Progenitor cell of endocrine pancreas (in vitro differentiated cells): ENCODE data around the gene MTMR10. TPM values are rescaled to one million over a fixed set of nuclear protein-coding genes. Genes with fewer than 3 reads are reported as not detected.

Experiments
- DNase-seq: peaks from one replicate; pipeline ENCODE4 v3.0.0; 2021; ENCODE audit warnings: low spot score; ENCODE audit not compliant: unreplicated experiment
- H3K27ac Mint-ChIP-seq: 2 replicates; pipeline ENCODE4 v1.8.0; 2021; ENCODE audit warnings: mild to moderate bottlenecking, moderate library complexity, mixed read lengths
- H3K27me3 Mint-ChIP-seq: 2 replicates; pipeline ENCODE4 v1.8.0; 2021; ENCODE audit warnings: mixed read lengths
- H3K36me3 Mint-ChIP-seq: 2 replicates; pipeline ENCODE4 v1.8.0; 2022; ENCODE audit warnings: mixed read lengths; ENCODE audit not compliant: insufficient read depth
- H3K4me1 Mint-ChIP-seq: 2 replicates; pipeline ENCODE4 v1.8.0; 2021; ENCODE audit warnings: low read depth, mixed read lengths
- H3K4me3 Mint-ChIP-seq: 2 replicates; pipeline ENCODE4 v1.8.0; 2021; ENCODE audit warnings: low read depth, mild to moderate bottlenecking, moderate library complexity, mixed read lengths
- H3K9me3 Mint-ChIP-seq: 2 replicates; pipeline ENCODE4 v1.8.0; 2021; ENCODE audit warnings: low read depth, mixed read lengths
- total RNA-seq: library from RNA; stranded (reverse); gene quantifications from 2 replicates; pipeline ENCODE4 v1.2.1, GENCODE V29; 2021
- TF ChIP-seq, protein P1 (sequence below): fragments of 200-600 bp; sonication (generic); IDR thresholded peaks from one replicate; pipeline ENCODE4 v1.5.0; 2021; ENCODE audit warnings: antibody characterized with exemption, mild to moderate bottlenecking; ENCODE audit not compliant: unreplicated experiment

The MTMR10 gene
- total RNA-seq, 1 donor from 2014 or later, result 21.1 TPM

- H3K4me3 Mint-ChIP-seq, result no peak overlapping the region
- H3K27me3 Mint-ChIP-seq, result no peaks in the 10 kb centered on the region
- H3K9me3 Mint-ChIP-seq, result no peaks in the 10 kb centered on the region
- H3K36me3 Mint-ChIP-seq, result peaks cover 21% of the 10 kb centered on the region
- H3K4me1 Mint-ChIP-seq, result no peaks in the 10 kb centered on the region
- TF ChIP-seq, protein P1, sequence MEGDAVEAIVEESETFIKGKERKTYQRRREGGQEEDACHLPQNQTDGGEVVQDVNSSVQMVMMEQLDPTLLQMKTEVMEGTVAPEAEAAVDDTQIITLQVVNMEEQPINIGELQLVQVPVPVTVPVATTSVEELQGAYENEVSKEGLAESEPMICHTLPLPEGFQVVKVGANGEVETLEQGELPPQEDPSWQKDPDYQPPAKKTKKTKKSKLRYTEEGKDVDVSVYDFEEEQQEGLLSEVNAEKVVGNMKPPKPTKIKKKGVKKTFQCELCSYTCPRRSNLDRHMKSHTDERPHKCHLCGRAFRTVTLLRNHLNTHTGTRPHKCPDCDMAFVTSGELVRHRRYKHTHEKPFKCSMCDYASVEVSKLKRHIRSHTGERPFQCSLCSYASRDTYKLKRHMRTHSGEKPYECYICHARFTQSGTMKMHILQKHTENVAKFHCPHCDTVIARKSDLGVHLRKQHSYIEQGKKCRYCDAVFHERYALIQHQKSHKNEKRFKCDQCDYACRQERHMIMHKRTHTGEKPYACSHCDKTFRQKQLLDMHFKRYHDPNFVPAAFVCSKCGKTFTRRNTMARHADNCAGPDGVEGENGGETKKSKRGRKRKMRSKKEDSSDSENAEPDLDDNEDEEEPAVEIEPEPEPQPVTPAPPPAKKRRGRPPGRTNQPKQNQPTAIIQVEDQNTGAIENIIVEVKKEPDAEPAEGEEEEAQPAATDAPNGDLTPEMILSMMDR, result no peak
- DNase-seq, result no peak
- H3K27ac Mint-ChIP-seq, result no peak overlapping the region
Measured at GRCh38 chr15:30918366-30918765, 73.1 kb downstream of the MTMR10 start.

- Mint-ChIP-seq H3K9me3 (no peaks in the 10 kb centered on the region), H3K4me1 (no peaks in the 10 kb centered on the region), H3K36me3 (peaks cover 21% of the 10 kb centered on the region), H3K4me3 (no peak overlapping the region), H3K27me3 (no peaks in the 10 kb centered on the region), H3K27ac (no peak overlapping the region)
- DNase-seq, result no peak
- TF ChIP-seq, protein P1, result no peak
Measured at GRCh38 chr15:30917675-30918074, 73.8 kb downstream of the MTMR10 start.

DNA sequence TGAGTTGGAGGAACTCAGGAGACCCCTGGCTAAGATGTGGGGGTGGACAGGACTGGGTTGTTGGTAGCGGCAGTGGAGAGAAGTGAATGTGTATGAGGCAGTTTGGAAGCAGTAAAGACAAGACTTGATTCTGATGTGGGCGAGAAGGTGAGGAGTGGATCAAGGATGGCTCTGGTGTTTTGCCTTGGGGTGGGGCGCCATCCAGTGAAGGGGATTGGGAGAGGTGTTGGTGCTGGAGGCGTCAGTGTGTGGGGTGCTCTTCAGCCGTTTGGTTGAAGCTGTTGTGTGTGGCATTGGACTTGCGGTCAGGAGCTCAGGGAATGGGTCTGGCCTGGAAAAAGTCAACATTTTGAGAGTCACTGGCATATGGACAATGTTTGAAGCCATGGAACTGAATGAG, 74.4 kb downstream of the MTMR10 start:
- Mint-ChIP-seq H3K27ac (peak overlapping the region; percentile 3), H3K4me1 (no peaks in the 10 kb centered on the region), H3K36me3 (peaks cover 18% of the 10 kb centered on the region), H3K4me3 (no peak overlapping the region), H3K27me3 (no peaks in the 10 kb centered on the region), H3K9me3 (no peaks in the 10 kb centered on the region)
- no peak for DNase-seq
- TF ChIP-seq, protein P1, result no peak

DNA sequence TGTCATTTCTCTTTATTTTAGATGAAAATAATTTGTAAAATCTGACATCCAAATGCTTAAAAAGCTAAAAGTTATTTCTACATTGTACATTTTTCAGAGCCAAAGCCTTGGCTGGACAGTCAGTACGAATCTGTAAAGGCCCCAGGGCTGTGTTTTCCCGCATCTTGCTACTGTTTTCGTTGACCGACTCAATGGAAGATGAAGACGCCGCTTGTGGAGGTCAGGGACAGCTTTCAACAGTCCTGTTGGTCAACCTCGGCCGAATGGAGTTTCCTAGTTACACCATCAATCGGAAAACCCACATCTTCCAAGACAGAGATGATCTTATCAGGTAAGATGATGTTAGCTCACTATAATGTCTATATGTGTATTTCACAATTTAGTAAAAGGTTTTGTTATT, 77.7 kb downstream of the MTMR10 start:
- H3K27me3 Mint-ChIP-seq, result no peaks in the 10 kb centered on the region
- DNase-seq, result no peak
- TF ChIP-seq, protein P1, result no peak
- H3K27ac Mint-ChIP-seq, result no peak overlapping the region
- no peaks in the 10 kb centered on the region for H3K9me3 Mint-ChIP-seq
- H3K4me1 Mint-ChIP-seq, result no peaks in the 10 kb centered on the region
- peaks cover 18% of the 10 kb centered on the region for H3K36me3 Mint-ChIP-seq
- H3K4me3 Mint-ChIP-seq, result no peak overlapping the region

GRCh38 chr15:30906366-30906765, 85.1 kb downstream of the MTMR10 start:
- no peak overlapping the region for H3K27ac Mint-ChIP-seq
- H3K4me3 Mint-ChIP-seq, result no peak overlapping the region
- no peak for DNase-seq
- peaks cover 9% of the 10 kb centered on the region for H3K4me1 Mint-ChIP-seq
- H3K27me3 Mint-ChIP-seq, result no peaks in the 10 kb centered on the region
- H3K36me3 Mint-ChIP-seq, result peaks cover 6% of the 10 kb centered on the region
- no peaks in the 10 kb centered on the region for H3K9me3 Mint-ChIP-seq
- TF ChIP-seq, protein P1, result no peak
